Stimulated activated CD4-positive, alpha-beta T cell treated with anti-CD3 and anti-CD28 coated beads, Interleukin-1b, Interleukin-23, amount 100 ng/mL, for 24 hours (primary cell): ENCODE data around the gene ARNT2.

Experiments used
- DNase-seq, 4 experiments: peaks; one replicate each; pipeline ENCODE4 v3.0.0-alpha.2; 2020; ENCODE audit warnings: low read depth in 4 of 4, low spot score in 1 of 4

Gene ARNT2

GRCh38 chr15:80569656-80570055 is 165.5 kb downstream of the ARNT2 start:
- DNase-seq, result no peak

DNA sequence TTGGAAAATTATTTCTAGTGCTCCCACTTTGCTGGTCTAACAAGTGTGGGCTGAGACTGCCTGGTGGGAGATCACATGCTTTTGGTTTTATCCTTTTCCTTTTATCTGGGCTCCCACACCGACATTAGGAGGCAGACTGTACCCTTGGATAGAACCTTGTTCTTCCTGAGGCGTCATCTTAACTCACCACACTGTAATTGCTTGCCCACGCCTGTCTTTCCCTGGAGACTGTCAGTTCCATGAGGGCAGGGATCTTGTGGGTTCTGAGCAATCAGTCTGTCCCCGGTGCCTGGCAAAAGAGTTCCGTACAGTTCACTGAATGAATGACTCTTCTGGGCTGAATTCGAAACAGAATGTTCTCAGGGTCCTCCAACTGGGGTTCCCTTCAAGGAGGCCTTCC is 166.4 kb downstream of the ARNT2 start:
- no peak for DNase-seq

GRCh38 chr15:80572337-80572736 is 168.2 kb downstream of the ARNT2 start:
- DNase-seq, result no peak

DNA sequence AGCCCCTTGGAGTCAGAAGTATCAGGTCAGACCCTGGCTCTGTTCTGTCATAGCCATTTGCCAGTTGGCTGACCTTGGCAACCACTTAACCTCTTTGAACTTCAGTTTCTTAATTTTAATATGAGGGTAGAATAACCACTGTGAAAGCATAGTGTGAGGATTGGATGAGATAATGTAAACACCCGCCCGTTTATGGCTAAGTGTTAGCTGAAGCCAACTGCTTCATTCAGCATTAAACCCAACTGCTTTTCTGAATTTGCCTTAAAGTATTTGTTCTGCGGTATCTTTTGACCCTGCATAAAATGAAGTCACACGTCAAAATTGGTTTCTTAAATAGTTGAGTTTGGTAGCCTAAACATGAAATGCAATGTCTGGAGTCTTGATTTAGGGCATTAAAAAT is 169.4 kb downstream of the ARNT2 start:
- DNase-seq, result no peak

DNA sequence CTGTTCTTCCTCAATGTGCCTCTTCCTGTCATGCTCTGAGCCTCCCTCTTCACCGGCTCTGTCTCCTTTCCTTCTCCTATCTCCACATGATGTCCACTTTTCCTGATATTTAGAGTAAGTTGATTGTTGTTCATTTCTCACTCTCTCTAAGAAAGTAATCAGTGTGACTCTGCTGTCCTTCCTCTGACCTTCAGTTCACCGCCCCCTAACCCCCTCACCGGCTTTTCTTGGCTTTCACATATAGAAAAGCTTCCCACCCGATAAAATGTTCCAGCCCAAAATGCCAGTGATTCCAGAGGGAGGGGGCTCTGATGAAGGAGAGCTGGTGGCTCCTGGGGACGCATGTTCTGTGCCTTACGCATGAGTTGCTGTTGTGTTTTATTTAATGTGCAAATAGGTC is 170.4 kb downstream of the ARNT2 start:
- no peak for DNase-seq

DNA sequence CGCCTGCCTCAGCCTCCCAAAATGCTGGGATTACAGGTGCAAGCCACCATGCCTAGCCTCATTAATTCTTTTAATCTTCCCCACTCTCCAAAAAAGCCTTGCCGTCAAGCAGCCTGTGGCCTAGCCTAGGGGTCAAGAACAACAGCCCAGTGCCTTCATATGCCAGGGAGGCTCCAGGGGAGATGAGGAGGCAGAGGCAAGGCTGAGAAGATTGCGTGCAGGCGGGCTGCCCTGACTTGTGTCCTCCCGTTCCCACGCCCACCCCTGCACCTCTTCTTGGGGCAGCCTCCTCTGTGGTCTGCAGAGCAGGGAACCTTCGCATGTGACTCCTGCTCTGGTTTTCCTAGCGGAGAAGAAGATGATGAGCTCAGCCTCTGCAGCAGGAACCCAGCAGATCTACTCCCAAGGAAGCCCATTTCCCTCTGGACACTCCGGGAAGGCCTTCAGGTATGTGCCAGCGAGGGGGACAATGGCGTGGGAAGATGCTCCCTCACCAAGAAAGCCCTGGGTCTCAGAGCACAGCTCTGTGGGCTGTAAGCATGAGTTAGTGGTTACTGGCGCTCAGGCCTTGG is 172.4 kb downstream of the ARNT2 start:
- no peak for DNase-seq

GRCh38 chr15:80577552-80578205 is 173.5 kb downstream of the ARNT2 start:
- no peak for DNase-seq

- no peak for DNase-seq
Observed at GRCh38 chr15:80578206-80578595, 174.0 kb downstream of the ARNT2 start.

DNA sequence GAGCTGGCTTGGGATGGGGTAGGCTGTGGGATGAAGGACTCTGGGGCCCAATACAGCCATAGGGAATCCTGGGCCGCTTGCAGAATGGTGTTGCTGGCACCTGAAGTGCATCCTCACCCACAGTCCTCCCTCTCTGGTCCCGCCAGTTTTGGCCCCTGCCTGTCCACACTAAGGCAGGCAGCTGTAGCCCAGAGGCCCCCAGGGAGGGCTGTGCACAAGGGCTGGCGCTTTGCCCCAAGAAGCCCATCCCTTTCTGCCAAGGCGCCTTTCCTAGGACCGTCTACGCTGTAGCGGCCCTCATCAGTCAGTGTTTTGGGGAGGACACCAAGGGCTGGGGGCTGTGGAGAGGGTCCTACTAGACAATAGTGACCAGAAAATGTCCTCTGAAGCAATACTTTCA is 174.7 kb downstream of the ARNT2 start:
- no peak for DNase-seq

GRCh38 chr15:80579611-80580010 is 175.4 kb downstream of the ARNT2 start:
- no peak for DNase-seq

- no peak for DNase-seq
Observed at GRCh38 chr15:80580106-80580505, 175.9 kb downstream of the ARNT2 start.

DNA sequence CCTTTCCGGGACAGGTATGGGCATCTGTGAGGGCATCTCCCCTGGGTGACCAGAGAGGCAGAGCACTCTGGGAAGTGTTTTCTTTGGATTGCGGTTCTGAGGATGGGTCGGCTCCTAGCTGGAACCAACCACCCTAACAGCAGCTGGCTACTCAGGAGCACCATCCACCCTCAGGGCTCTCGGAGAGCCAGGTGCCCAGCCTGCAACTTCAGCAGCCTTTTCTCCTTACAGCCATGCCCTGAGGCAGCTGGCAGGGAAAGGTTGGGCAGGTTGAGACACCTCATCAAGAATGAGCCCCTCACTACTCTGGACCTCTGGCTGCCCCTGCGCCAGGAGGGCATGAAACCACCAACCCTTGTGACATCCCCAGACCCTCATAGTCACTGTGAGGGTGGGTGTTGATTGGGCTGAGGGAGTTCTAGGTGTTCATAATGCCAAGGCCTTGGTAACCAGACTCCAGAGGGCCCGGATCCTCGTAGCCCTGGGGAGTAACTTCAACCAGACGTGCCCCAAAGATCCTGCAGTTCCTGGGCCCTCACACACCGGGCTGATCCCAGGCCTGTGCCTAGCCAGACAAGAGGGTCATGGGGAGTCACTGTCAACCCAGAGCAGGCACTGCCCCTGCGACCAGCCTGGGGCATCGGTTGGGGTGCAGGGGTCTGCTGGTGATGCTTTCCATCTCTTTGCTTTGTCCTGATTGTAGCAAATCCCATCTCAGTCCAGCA is 176.5 kb downstream of the ARNT2 start:
- no peak for DNase-seq

GRCh38 chr15:80581976-80582375 is 177.8 kb downstream of the ARNT2 start:
- DNase-seq, result no peak

GRCh38 chr15:80582816-80583423 is 178.7 kb downstream of the ARNT2 start:
- DNase-seq, result no peak

DNA sequence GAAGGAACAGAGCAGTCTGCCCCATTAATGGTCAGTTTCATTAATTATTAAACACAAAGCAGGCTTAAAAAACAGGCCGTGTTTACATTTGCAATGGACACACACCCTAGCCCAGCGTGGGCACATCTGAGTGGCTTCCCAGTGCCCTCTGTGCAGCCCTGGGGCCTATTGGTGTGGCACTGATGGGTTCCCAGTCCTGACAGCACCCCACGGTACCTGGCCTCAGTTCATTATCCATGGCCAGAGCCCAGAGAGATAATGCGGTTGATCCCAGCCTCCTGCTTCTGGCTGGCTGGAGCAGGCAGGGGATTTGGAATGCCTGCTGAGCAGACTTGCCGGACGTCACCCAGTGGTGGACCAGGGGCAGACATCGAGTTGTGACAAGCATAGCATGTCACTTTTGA is 180.4 kb downstream of the ARNT2 start:
- DNase-seq, result no peak

DNA sequence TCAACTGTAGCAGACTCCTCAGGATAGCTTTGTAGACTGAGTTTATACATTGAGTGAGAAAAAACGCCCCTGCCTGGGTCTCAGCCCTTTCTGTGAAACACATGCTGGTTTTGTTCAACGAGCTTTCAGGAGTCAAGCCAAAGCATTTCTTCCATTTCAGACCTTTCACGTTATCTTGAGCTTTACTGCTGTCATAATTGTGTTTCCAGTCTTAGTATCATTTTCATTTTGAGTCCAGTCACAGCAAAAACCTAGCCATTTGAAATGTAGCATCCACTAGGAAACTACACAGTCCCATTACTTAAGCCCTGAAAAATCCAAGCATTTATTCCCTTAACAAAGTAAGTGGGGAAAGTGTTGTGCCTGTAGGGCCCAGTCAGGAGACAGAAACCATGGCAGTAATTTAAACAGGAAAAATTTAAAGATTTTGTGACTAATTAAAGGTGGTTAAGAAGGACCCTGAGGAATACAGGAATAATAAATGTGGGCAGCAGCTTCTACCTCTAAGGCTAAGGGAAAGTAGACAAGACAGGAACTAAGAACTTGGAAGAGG is 180.9 kb downstream of the ARNT2 start:
- DNase-seq, result no peak

- no peak for DNase-seq
Observed at GRCh38 chr15:80585544-80586018, 181.4 kb downstream of the ARNT2 start.

- DNase-seq, result no peak
Observed at GRCh38 chr15:80586161-80586560, 182.0 kb downstream of the ARNT2 start.

GRCh38 chr15:80587007-80587406 is 182.8 kb downstream of the ARNT2 start:
- no peak for DNase-seq

DNA sequence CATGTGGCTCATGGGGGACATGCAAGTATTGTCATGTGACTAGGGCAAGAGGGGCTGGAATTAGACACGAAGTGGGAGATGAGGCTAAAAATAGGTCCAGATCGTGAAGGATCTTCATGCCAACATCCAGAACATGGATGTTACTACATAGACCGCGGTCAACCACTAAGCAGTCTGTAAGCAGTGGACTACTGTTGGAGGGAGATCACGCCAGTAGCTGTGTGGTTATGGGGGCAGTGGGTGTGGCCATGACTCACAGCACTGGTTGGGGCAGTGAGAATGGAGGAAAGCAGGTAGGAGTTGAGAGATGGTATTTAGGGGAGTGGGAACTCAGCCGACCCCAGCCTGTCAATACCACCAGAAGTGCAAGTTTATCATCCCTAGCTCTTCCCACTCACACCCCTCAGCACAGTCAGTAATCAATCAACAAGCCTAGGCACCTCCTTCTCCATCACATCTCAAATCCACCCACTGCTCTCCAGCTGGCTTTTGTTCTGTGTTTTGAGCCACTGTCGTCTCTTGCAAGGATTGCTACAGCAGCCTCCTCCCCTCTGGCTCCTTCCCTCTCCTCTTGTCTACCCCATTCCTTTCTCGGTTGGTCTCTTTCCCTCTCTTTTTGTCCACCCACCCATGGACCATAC is 183.8 kb downstream of the ARNT2 start:
- DNase-seq, result no peak

DNA sequence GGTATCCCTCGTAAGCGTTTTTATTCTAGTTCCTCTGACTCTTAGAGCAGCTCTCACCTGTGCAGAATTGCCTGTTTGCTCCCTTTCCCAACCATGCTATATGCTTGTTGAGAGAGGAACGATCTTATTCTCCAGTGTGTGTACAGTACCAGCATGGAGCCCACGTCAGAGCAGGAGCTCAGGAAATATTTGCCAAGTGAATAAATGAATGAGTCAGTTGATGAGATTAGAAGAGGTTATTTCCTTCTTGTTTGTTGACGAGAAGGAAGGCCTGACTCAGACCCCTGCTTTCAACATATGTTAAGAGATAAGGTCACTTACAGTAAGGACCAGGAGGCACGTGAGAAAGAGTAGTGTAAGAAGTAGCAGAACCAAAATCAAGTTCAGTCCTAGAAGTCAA is 184.6 kb downstream of the ARNT2 start:
- DNase-seq, result no peak
